GM12874 (cell line): Measurements from ENCODE around the gene NOC3L.

Source experiments
- TF ChIP-seq, protein P1 (sequence below): IDR thresholded peaks from 2 replicates; pipeline ENCODE4 v1.5.1; 2011; ENCODE audit warnings: low read depth, mild to moderate bottlenecking, control low read depth, low read length, moderate library complexity; ENCODE audit not compliant: insufficient read depth

Gene NOC3L

DNA sequence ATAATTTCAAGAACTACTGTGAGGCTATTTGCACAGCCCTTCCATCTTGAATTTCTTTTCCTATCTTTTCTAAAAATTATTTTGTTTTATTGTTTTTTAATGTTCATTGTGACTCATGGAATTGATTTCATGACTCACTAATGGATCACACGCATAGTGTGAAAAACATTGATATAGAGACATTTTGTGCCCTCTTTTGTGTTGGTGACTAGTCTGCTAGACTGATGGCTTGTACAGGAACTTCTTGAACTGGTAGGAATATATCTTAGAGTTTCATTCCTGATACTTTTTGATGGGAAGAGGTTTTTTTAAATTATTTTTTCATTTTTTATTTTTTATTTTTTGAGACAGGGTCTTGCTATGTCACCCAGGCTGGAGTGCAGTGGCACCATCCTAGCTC lies 12.6 kb upstream of the NOC3L start:
- TF ChIP-seq, protein P1, sequence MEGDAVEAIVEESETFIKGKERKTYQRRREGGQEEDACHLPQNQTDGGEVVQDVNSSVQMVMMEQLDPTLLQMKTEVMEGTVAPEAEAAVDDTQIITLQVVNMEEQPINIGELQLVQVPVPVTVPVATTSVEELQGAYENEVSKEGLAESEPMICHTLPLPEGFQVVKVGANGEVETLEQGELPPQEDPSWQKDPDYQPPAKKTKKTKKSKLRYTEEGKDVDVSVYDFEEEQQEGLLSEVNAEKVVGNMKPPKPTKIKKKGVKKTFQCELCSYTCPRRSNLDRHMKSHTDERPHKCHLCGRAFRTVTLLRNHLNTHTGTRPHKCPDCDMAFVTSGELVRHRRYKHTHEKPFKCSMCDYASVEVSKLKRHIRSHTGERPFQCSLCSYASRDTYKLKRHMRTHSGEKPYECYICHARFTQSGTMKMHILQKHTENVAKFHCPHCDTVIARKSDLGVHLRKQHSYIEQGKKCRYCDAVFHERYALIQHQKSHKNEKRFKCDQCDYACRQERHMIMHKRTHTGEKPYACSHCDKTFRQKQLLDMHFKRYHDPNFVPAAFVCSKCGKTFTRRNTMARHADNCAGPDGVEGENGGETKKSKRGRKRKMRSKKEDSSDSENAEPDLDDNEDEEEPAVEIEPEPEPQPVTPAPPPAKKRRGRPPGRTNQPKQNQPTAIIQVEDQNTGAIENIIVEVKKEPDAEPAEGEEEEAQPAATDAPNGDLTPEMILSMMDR, result no peak

- TF ChIP-seq, protein P1, result no peak
These were observed 7.8 kb upstream of the NOC3L start for GRCh38 chr10:94370501-94370900.

GRCh38 chr10:94366382-94366781 lies 3.6 kb upstream of the NOC3L start:
- TF ChIP-seq, protein P1, result no peak

GRCh38 chr10:94364482-94364881 lies 1.7 kb upstream of the NOC3L start:
- TF ChIP-seq, protein P1, result no peak

- TF ChIP-seq, protein P1, result no peak
These were observed 469 bp upstream of the NOC3L start for GRCh38 chr10:94363251-94363565.

GRCh38 chr10:94361171-94361794 lies 1.5 kb downstream of the NOC3L start:
- TF ChIP-seq, protein P1, result no peak

- TF ChIP-seq, protein P1, result no peak
These were observed 4.3 kb downstream of the NOC3L start for GRCh38 chr10:94358480-94358879.
